Endothelial cell of umbilical vein (primary cell): Measurements from ENCODE around the gene SUPT3H. TPM values are rescaled to one million over a fixed set of nuclear protein-coding genes. Genes with fewer than 3 reads are reported as not detected.

Experiments used
- BruUV-seq: library from RNA; stranded (reverse); fragments of 400-500 nt; replicated peaks from 2 replicates; lab custom pipeline; 2021; lab: Mats Ljungman, UMichigan
- CTCF ChIA-PET: fragments of 300-600, 350-600 bp; sonication (Branson Sonifier 250); formaldehyde crosslinking; loops from one replicate; lab custom pipeline; 2021; ENCODE audit warnings: antibody characterized with exemption, inconsistent platforms; lab: Charles Lee
- POLR2A ChIA-PET: fragments of 300-600, 350-600 bp; sonication (Branson Sonifier 250); formaldehyde crosslinking; loops from one replicate; lab custom pipeline; 2021; ENCODE audit warnings: antibody characterized with exemption, inconsistent platforms; lab: Charles Lee
- DNase-seq: peaks from one replicate; pipeline ENCODE4 v3.0.0-alpha.2; 2011; ENCODE audit warnings: low read depth, low spot score
- FAIRE-seq: peaks from 2 replicates; lab custom pipeline; 2011; peaks lifted over from hg19 to GRCh38; lab: Jason Lieb, UNC
- H2AFZ ChIP-seq: 2 replicates; pipeline ENCODE4 v1.6.0; 2012; ENCODE audit warnings: low read depth, low read length, control low read depth, inconsistent platforms
- H3K27ac ChIP-seq: 2 replicates; pipeline ENCODE4 v1.5.1; 2011; ENCODE audit warnings: low read depth, mild to moderate bottlenecking, control low read depth, low read length, moderate library complexity; ENCODE audit not compliant: insufficient read depth
- H3K27me3 ChIP-seq, 2 experiments: 2 replicates each; pipeline versions ENCODE4 v1.6.0 to v1.6.1; 2011; ENCODE audit warnings: low read length in 2 of 2, mixed read lengths in 1 of 2; ENCODE audit not compliant: control insufficient read depth in 2 of 2, insufficient read depth in 2 of 2
- H3K36me3 ChIP-seq, 2 experiments: 2 replicates in 1 of 2; 3 replicates in 1 of 2; pipeline ENCODE4 v1.5.1; 2011; ENCODE audit warnings: low read length in 2 of 2, mild to moderate bottlenecking in 1 of 2, moderate library complexity in 1 of 2; ENCODE audit not compliant: control insufficient read depth in 2 of 2, insufficient read depth in 2 of 2; ENCODE audit errors: extremely low read depth in 1 of 2
- H3K4me1 ChIP-seq: 3 replicates; pipeline ENCODE4 v1.5.1; 2011; ENCODE audit warnings: mild to moderate bottlenecking, low read length; ENCODE audit not compliant: control insufficient read depth, insufficient read depth; ENCODE audit errors: extremely low read depth
- H3K4me2 ChIP-seq: 2 replicates; pipeline ENCODE4 v1.6.1; 2011; ENCODE audit warnings: low read length, control low read depth, mixed read lengths; ENCODE audit not compliant: insufficient read depth
- H3K4me3 ChIP-seq, 3 experiments: fragments of 200-600 bp in 1 of 3; sonication (generic), shearing (Covaris generic) in 1 of 3; replicated peaks in 1 of 3; 2 replicates each; pipeline ENCODE4 v1.5.1; 2011 to 2016; ENCODE audit warnings: control low read depth in 3 of 3, low read length in 3 of 3, mild to moderate bottlenecking in 2 of 3, inconsistent platforms in 1 of 3, low read depth in 1 of 3, moderate library complexity in 1 of 3; ENCODE audit not compliant: insufficient read depth in 1 of 3
- H3K79me2 ChIP-seq: 2 replicates; pipeline ENCODE4 v1.6.0; 2012; ENCODE audit warnings: low read length, inconsistent platforms; ENCODE audit not compliant: control insufficient read depth, insufficient read depth
- H3K9ac ChIP-seq: replicated peaks from 2 replicates; pipeline ENCODE3; 2011; ENCODE audit warnings: low read length, control low read depth; ENCODE audit not compliant: insufficient read depth; ENCODE audit errors: extremely low read depth
- H3K9me1 ChIP-seq: replicated peaks from 3 replicates; pipeline ENCODE4 v1.6.0; 2011; ENCODE audit warnings: mild to moderate bottlenecking, low read length; ENCODE audit not compliant: control insufficient read depth, insufficient read depth; ENCODE audit errors: extremely low read depth
- H3K9me3 ChIP-seq: replicated peaks from 2 replicates; pipeline ENCODE4 v1.5.1; 2012; ENCODE audit warnings: low read length, inconsistent platforms; ENCODE audit not compliant: control insufficient read depth, insufficient read depth
- H4K20me1 ChIP-seq: replicated peaks from 2 replicates; pipeline ENCODE3; 2011; ENCODE audit warnings: mild to moderate bottlenecking, low read length; ENCODE audit not compliant: control insufficient read depth, insufficient read depth; ENCODE audit errors: extremely low read depth
- EZH2 ChIP-seq: IDR thresholded peaks from 2 replicates; pipeline ENCODE4 v1.6.1; 2012; ENCODE audit warnings: borderline replicate concordance, low read depth, mild to moderate bottlenecking, moderate library complexity, low read length, inconsistent platforms; ENCODE audit not compliant: severe bottlenecking
- FOS ChIP-seq: IDR thresholded peaks from 2 replicates; pipeline ENCODE4 v1.6.1; 2011; ENCODE audit warnings: mild to moderate bottlenecking, low read length, moderate library complexity, borderline replicate concordance; ENCODE audit not compliant: insufficient read depth
- GATA2 ChIP-seq: IDR thresholded peaks from 2 replicates; pipeline ENCODE4 v1.7.0; 2011; ENCODE audit warnings: low read depth, mild to moderate bottlenecking, moderate library complexity, mixed read lengths, low read length; ENCODE audit not compliant: insufficient read length, insufficient read depth
- JUN ChIP-seq: IDR thresholded peaks from 2 replicates; pipeline ENCODE4 v1.6.1; 2011; ENCODE audit warnings: borderline replicate concordance, low read depth; ENCODE audit not compliant: insufficient read length, insufficient read depth
- MAX ChIP-seq: IDR thresholded peaks from 2 replicates; pipeline ENCODE4 v1.6.1; 2011; ENCODE audit not compliant: insufficient read depth, insufficient read length
- MYC ChIP-seq: IDR thresholded peaks from one replicate; pipeline ENCODE4 v1.6.1; 2011; ENCODE audit warnings: mild to moderate bottlenecking, low read depth, low read length
- POLR2A ChIP-seq: IDR thresholded peaks from 2 replicates; pipeline ENCODE4 v1.6.1; 2012; ENCODE audit warnings: low read depth, mild to moderate bottlenecking, control low read depth, low read length
- POLR2AphosphoS5 ChIP-seq: IDR thresholded peaks from 2 replicates; pipeline ENCODE4 v1.6.1; 2012; ENCODE audit warnings: low read depth, mild to moderate bottlenecking, control low read depth, low read length, moderate library complexity; ENCODE audit not compliant: insufficient read depth
- dilution Hi-C: fragments of 300-500 bp; cut with MboI; formaldehyde crosslinking; loops from one replicate; pipeline ENCODE4 v1.15.0; 2019; ENCODE audit warnings: low sequenced_read_pairs; ENCODE audit not compliant: extremely low pct_ligation_motif_present
- intact Hi-C: fragments of 100-400 bp; cut with micrococcal nuclease; formaldehyde crosslinking; loops from one replicate; pipeline ENCODE4 v1.10.0; 2022
- polyA plus RNA-seq, 4 experiments: library from polyadenylated mRNA; depleted of rRNA in 3 of 4; stranded (reverse) in 3 of 4; unstranded in 1 of 4; fragments of >200 nt; gene quantifications; 2 replicates each; pipeline versions ENCODE4 v1.2.1 to v1.2.3, GENCODE V29; 2011 to 2012; ENCODE audit warnings: missing spikeins in 1 of 4
- total RNA-seq: library from RNA; stranded (reverse); gene quantifications from 2 replicates; pipeline ENCODE4 v1.2.3, GENCODE V29; 2021
- TF ChIP-seq, protein P1 (sequence below), 2 donors: IDR thresholded peaks; 1 replicate in 1 of 2; 2 replicates in 1 of 2; pipeline ENCODE4 v1.5.1; 2011; ENCODE audit warnings: low read length in 2 of 2, mild to moderate bottlenecking in 2 of 2, moderate library complexity in 2 of 2, control low read depth in 1 of 2, inconsistent platforms in 1 of 2, low read depth in 1 of 2; ENCODE audit not compliant: insufficient read depth in 1 of 2; ENCODE audit errors: extremely low read depth in 1 of 2

The SUPT3H gene
- total and polyA plus RNA-seq, 2 donors (not counting 3 experiments of a cell fraction or from before 2014, with no cell fraction given) = 8.3 to 9.8 TPM

GRCh38 chr6:44800171-44800783 is 577.5 kb downstream of the SUPT3H start:
- no peaks in the 10 kb centered on the region for H3K9me1 ChIP-seq
- intact Hi-C loops (no loop called here), dilution Hi-C loops (no loop called here)
- DNase-seq (no peak), FAIRE-seq (no peak)
- no peak overlapping the region for H3K27ac ChIP-seq
- ChIA-PET CTCF (interaction anchor here (1.4 kb wide), 1 partner anchor 914 kb away, joined by 5 read pairs; no protein-coding TSS in a partner anchor), POLR2A (no interaction called here)
- BruUV-seq = no TSS peak
- no peaks in the 10 kb centered on the region for H3K36me3 ChIP-seq
- H3K79me2 ChIP-seq = no peaks in the 10 kb centered on the region
- no peaks in the 10 kb centered on the region for H3K4me1 ChIP-seq
- H3K4me3 ChIP-seq = no peak overlapping the region
- H3K27me3 ChIP-seq = peaks cover 4 to 12% of the 10 kb centered on the region in 2 experiments
- H3K9me3 ChIP-seq = no peaks in the 10 kb centered on the region
- no peak overlapping the region for H3K4me2 ChIP-seq
- no peak overlapping the region for H3K9ac ChIP-seq
- H2AFZ ChIP-seq = no peak overlapping the region
- H4K20me1 ChIP-seq = no peaks in the 10 kb centered on the region
- TF ChIP-seq JUN (no peak), MAX (no peak), POLR2AphosphoS5 (no peak)

GRCh38 chr6:44797746-44798145 is 580.0 kb downstream of the SUPT3H start:
- dilution Hi-C loops = no loop called here
- Histone ChIP-seq H3K4me1 (no peaks in the 10 kb centered on the region), H2AFZ (no peak overlapping the region), H4K20me1 (no peaks in the 10 kb centered on the region), H3K4me3 (no peak overlapping the region), H3K9ac (no peak overlapping the region), H3K9me1 (no peaks in the 10 kb centered on the region), H3K36me3 (no peaks in the 10 kb centered on the region), H3K27ac (no peak overlapping the region), H3K4me2 (no peak overlapping the region), H3K9me3 (no peaks in the 10 kb centered on the region), H3K27me3 (peaks cover 4 to 12% of the 10 kb centered on the region in 2 experiments), H3K79me2 (no peaks in the 10 kb centered on the region)
- TF ChIP-seq POLR2A = no peak
- TF ChIP-seq FOS = no peak
- TF ChIP-seq MYC = no peak
- no peak for TF ChIP-seq POLR2AphosphoS5
- no peak for TF ChIP-seq JUN
- no peak for TF ChIP-seq GATA2
- TF ChIP-seq, protein P1, sequence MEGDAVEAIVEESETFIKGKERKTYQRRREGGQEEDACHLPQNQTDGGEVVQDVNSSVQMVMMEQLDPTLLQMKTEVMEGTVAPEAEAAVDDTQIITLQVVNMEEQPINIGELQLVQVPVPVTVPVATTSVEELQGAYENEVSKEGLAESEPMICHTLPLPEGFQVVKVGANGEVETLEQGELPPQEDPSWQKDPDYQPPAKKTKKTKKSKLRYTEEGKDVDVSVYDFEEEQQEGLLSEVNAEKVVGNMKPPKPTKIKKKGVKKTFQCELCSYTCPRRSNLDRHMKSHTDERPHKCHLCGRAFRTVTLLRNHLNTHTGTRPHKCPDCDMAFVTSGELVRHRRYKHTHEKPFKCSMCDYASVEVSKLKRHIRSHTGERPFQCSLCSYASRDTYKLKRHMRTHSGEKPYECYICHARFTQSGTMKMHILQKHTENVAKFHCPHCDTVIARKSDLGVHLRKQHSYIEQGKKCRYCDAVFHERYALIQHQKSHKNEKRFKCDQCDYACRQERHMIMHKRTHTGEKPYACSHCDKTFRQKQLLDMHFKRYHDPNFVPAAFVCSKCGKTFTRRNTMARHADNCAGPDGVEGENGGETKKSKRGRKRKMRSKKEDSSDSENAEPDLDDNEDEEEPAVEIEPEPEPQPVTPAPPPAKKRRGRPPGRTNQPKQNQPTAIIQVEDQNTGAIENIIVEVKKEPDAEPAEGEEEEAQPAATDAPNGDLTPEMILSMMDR (IDR thresholded peaks at IDR 0.05; ENCODE audit: extremely low read depth in 1 of 2, insufficient read depth in 1 of 2, low read depth in 1 of 2, low read length in 2 of 2) = no peak
- no peak for TF ChIP-seq MAX
- no peak for TF ChIP-seq EZH2
- no peak for DNase-seq
- FAIRE-seq = no peak
- no TSS peak for BruUV-seq
- ChIA-PET CTCF (no interaction called here), POLR2A (no interaction called here)
- intact Hi-C loops = no loop called here
